K562 (cell line): ENCODE data around the gene NOCT. TPM values are rescaled to one million over a fixed set of nuclear protein-coding genes. Genes with fewer than 3 reads are reported as not detected.

Experiments used
- CBX8 ChIP-seq: fragments of 200-600 bp; sonication (generic); IDR thresholded peaks from 2 replicates; pipeline ENCODE4 v1.6.1; 2012; ENCODE audit warnings: borderline replicate concordance, mixed run types, low read depth, mild to moderate bottlenecking, moderate library complexity, mixed read lengths, low read length, control low read depth, inconsistent platforms; ENCODE audit not compliant: poor library complexity, severe bottlenecking; ENCODE audit errors: extremely low read depth
- CTBP1 ChIP-seq: fragments of 450-650 bp; IDR thresholded peaks from 2 replicates; pipeline ENCODE4 v1.6.1; 2016; ENCODE audit warnings: borderline replicate concordance
- EHMT2 ChIP-seq: fragments of 450-650 bp; IDR thresholded peaks from 2 replicates; pipeline ENCODE4 v1.6.1; 2018; ENCODE audit warnings: antibody characterized with exemption
- FOXM1 ChIP-seq, 2 experiments: fragments of 450-650 bp in 1 of 2; sonication (generic) in 1 of 2; formaldehyde crosslinking in 1 of 2; IDR thresholded peaks; 2 replicates each; pipeline versions ENCODE4 v1.6.1 to v1.9.0; 2017 to 2022; ENCODE audit warnings: low read depth in 2 of 2, mild to moderate bottlenecking in 2 of 2, missing genetic modification reagents in 1 of 2, moderate library complexity in 1 of 2
- FUS ChIP-seq: fragments of 200-400 bp; formaldehyde crosslinking; optimal IDR thresholded peaks from 2 replicates; pipeline ENCODE3; 2017; ENCODE audit warnings: low read depth, low read length
- NCOA6 ChIP-seq: fragments of 450-650 bp; IDR thresholded peaks from 2 replicates; pipeline ENCODE4 v1.6.1; 2017; ENCODE audit warnings: mild to moderate bottlenecking
- NEUROD1 ChIP-seq: fragments of 150-350 bp; IDR thresholded peaks from 2 replicates; pipeline ENCODE4 v1.6.1; 2014; ENCODE audit warnings: borderline replicate concordance, low read length, low read depth; ENCODE audit not compliant: partially characterized antibody
- NONO ChIP-seq, 2 experiments: fragments of 200-400 bp in 1 of 2; fragments of 450-650 bp in 1 of 2; formaldehyde crosslinking in 1 of 2; IDR thresholded peaks; 2 replicates each; pipeline ENCODE4 v1.6.1; 2017; ENCODE audit warnings: low read depth in 2 of 2, mild to moderate bottlenecking in 2 of 2, moderate library complexity in 2 of 2, low read length in 1 of 2
- PHF8 ChIP-seq: fragments of 200-600 bp; sonication (generic); IDR thresholded peaks from 2 replicates; pipeline ENCODE4 v1.6.1; 2012; ENCODE audit warnings: mixed run types, mild to moderate bottlenecking, inconsistent platforms, low read length, moderate library complexity, borderline replicate concordance
- PKNOX1 ChIP-seq: fragments of 450-650 bp; IDR thresholded peaks from 2 replicates; pipeline ENCODE4 v1.6.1; 2016
- POLR2AphosphoS5 ChIP-seq: IDR thresholded peaks from 2 replicates; pipeline ENCODE4 v1.6.1; 2011; ENCODE audit warnings: mild to moderate bottlenecking, low read depth, low read length, moderate library complexity; ENCODE audit not compliant: control insufficient read depth, insufficient read depth
- POLR2B ChIP-seq: fragments of 450-650 bp; IDR thresholded peaks from 2 replicates; pipeline ENCODE4 v1.6.1; 2018; ENCODE audit warnings: low read depth; ENCODE audit not compliant: partially characterized antibody
- PTBP1 ChIP-seq: fragments of 200-400 bp; formaldehyde crosslinking; IDR thresholded peaks from 2 replicates; pipeline ENCODE4 v1.6.1; 2017; ENCODE audit warnings: low read depth, low read length
- SIN3A ChIP-seq, 2 experiments: fragments of 150-350 bp in 1 of 2; IDR thresholded peaks; 2 replicates each; pipeline ENCODE4 v1.6.1; 2011 to 2016; ENCODE audit warnings: borderline replicate concordance in 2 of 2, low read depth in 2 of 2, low read length in 2 of 2, mild to moderate bottlenecking in 2 of 2, moderate library complexity in 2 of 2; ENCODE audit not compliant: control insufficient read depth in 1 of 2
- SMAD2 ChIP-seq: fragments of 150-350 bp; IDR thresholded peaks from 2 replicates; pipeline ENCODE4 v1.6.1; 2014; ENCODE audit warnings: low read depth, mild to moderate bottlenecking, low read length
- TGIF2 ChIP-seq: sonication (generic); formaldehyde crosslinking; IDR thresholded peaks from 2 replicates; pipeline ENCODE4 v1.8.1; 2022; ENCODE audit warnings: mild to moderate bottlenecking, missing genetic modification reagents, moderate library complexity
- USF2 ChIP-seq: sonication (generic); formaldehyde crosslinking; IDR thresholded peaks from 2 replicates; pipeline ENCODE4 v1.5.0; 2020; ENCODE audit warnings: missing genetic modification reagents
- WHSC1 ChIP-seq: IDR thresholded peaks from one replicate; pipeline ENCODE4 v1.6.1; 2012; ENCODE audit warnings: low read length, control low read depth, inconsistent platforms
- ZNF589 ChIP-seq: fragments of 200-800 bp; sonication (Bioruptor generic); IDR thresholded peaks from 2 replicates; pipeline ENCODE4 v1.6.1; 2016; ENCODE audit warnings: low read depth, missing genetic modification characterization, missing compliant biosample characterization
- polyA plus RNA-seq, 8 experiments: library from polyadenylated mRNA; depleted of rRNA in 4 of 8; stranded (reverse) in 5 of 8; unstranded in 3 of 8; fragments of >200 nt; fragmentation: Nextera tagmentation in 2 of 8; fragmentation: Illumina TruSeq in 1 of 8; extraction: Ambion mirVana in 2 of 8; extraction: Trizol in 1 of 8; gene quantifications; 2 replicates each; pipeline versions ENCODE4 v1.2.1 to v1.2.3, GENCODE V29; 2011 to 2014; ENCODE audit warnings: inconsistent platforms in 1 of 8, missing spikeins in 1 of 8
- total RNA-seq, 7 experiments: library from RNA; depleted of rRNA in 6 of 7; stranded (reverse); fragments of >200 nt in 6 of 7; fragmentation: Illumina TruSeq in 2 of 7; extraction: Trizol in 2 of 7; gene quantifications; 2 replicates each; pipeline versions ENCODE4 v1.2.1 to v1.2.3, GENCODE V29; 2011 to 2021; ENCODE audit warnings: low replicate concordance in 1 of 7
- TF ChIP-seq, protein P1 (sequence below): fragments of 250-450 bp; sonication (Bioruptor Pico); IDR thresholded peaks from 2 replicates; pipeline ENCODE4 v1.8.0; 2022; ENCODE audit warnings: inconsistent platforms
- TF ChIP-seq, protein P2 (sequence below): sonication (generic); formaldehyde crosslinking; IDR thresholded peaks from 2 replicates; pipeline ENCODE4 v1.9.0; 2022; ENCODE audit warnings: mild to moderate bottlenecking, missing genetic modification reagents

Gene NOCT
- total and polyA plus RNA-seq, 9 of the 15 experiments (the other 6 are each of a cell fraction or from before 2014, with no cell fraction given), result 1.3 to 20.2 (median 11.1) TPM

- TF ChIP-seq CTBP1 (peak; percentile 63), ZNF589 (no peak), NCOA6 (no peak), WHSC1 (no peak), TGIF2 (peak; percentile 30; the same call in 1 of the 2 replicates), SMAD2 (no peak), USF2 (CRISPR knock-in tag) (peak; percentile 79), PTBP1 (no peak), FUS (peak; percentile 75), FOXM1 (IDR thresholded peaks at IDR 0.05; ENCODE audit: low read depth) (no peak), FOXM1 (CRISPR knock-in tag; IDR thresholded peaks at IDR 0.05; ENCODE audit: low read depth) (peak; percentile 31; the same call in 1 of the 2 replicates), PKNOX1 (peak; percentile 82), EHMT2 (no peak), POLR2AphosphoS5 (peak; percentile 89), POLR2B (peak; percentile 76), NEUROD1 (peak; percentile 78), CBX8 (no peak), SIN3A (IDR thresholded peaks at IDR 0.05; ENCODE audit: borderline replicate concordance in 2 of 2, control insufficient read depth in 1 of 2, low read depth in 2 of 2, low read length in 2 of 2) (peak; percentile 82 to 94; a peak in 3 of 4 replicates), PHF8 (peak; percentile 95; the same call in 1 of the 2 replicates), NONO (IDR thresholded peaks at IDR 0.05; ENCODE audit: low read depth in 2 of 2, low read length in 1 of 2) (peak; percentile 87 to 99; a peak in 3 of 4 replicates)
- TF ChIP-seq, protein P1, sequence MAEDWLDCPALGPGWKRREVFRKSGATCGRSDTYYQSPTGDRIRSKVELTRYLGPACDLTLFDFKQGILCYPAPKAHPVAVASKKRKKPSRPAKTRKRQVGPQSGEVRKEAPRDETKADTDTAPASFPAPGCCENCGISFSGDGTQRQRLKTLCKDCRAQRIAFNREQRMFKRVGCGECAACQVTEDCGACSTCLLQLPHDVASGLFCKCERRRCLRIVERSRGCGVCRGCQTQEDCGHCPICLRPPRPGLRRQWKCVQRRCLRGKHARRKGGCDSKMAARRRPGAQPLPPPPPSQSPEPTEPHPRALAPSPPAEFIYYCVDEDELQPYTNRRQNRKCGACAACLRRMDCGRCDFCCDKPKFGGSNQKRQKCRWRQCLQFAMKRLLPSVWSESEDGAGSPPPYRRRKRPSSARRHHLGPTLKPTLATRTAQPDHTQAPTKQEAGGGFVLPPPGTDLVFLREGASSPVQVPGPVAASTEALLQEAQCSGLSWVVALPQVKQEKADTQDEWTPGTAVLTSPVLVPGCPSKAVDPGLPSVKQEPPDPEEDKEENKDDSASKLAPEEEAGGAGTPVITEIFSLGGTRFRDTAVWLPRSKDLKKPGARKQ (CRISPR knock-in tag), result no peak
- TF ChIP-seq, protein P2, sequence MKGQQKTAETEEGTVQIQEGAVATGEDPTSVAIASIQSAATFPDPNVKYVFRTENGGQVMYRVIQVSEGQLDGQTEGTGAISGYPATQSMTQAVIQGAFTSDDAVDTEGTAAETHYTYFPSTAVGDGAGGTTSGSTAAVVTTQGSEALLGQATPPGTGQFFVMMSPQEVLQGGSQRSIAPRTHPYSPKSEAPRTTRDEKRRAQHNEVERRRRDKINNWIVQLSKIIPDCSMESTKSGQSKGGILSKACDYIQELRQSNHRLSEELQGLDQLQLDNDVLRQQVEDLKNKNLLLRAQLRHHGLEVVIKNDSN (CRISPR knock-in tag), result peak; percentile 90
These were observed at the start of gene NOCT (continued) for GRCh38 chr4:139015269-139015947.
